Skin of body (tissue), 2 donors: ENCODE data around the gene PRAMEF9. TPM values are rescaled to one million over a fixed set of nuclear protein-coding genes. Genes with fewer than 3 reads are reported as not detected.
"Not testable (repeated sequence)": the region's sequence is repeated elsewhere in the genome, so short reads cannot be mapped to it uniquely, and the experiment has no call there.

Experiments
- DNase-seq: peaks from one replicate; lab custom pipeline; 2025; lab: John Stamatoyannopoulos, UW
- total RNA-seq: library from RNA; depleted of rRNA; stranded (reverse); fragments of >200 nt; gene quantifications from one replicate; pipeline ENCODE4 v1.2.3, GENCODE V29; 2014

PRAMEF9 gene
- not detected for total RNA-seq

- DNase-seq, result not testable (repeated sequence)
Measured at GRCh38 chr1:13171548-13171947, at the start of gene PRAMEF9. Gene PRAMEF9 (plus strand): TSS chr1:13171848. CDS start chr1:13175281, 3,433 bp downstream.

- not testable (repeated sequence) for DNase-seq
Measured at GRCh38 chr1:13155909-13156308, 15.7 kb upstream of the PRAMEF9 start, which contains the start of gene PRAMEF26. Gene PRAMEF26 (minus strand): TSS chr1:13156009. CDS start chr1:13153095, 2,914 bp downstream.

- not testable (repeated sequence) for DNase-seq
Measured at GRCh38 chr1:13165531-13165930, 6.1 kb upstream of the PRAMEF9 start, which contains the start of gene HNRNPCL4. Gene HNRNPCL4 (minus strand): TSS chr1:13165631. CDS start chr1:13165467, 164 bp downstream.

- not testable (repeated sequence) for DNase-seq
Measured at GRCh38 chr1:13201309-13201708, 29.7 kb downstream of the PRAMEF9 start, which contains the start of gene PRAMEF13. Gene PRAMEF13 (minus strand): TSS chr1:13201409. CDS start chr1:13199589, 1,820 bp downstream.

GRCh38 chr1:13208712-13209111, 37.1 kb downstream of the PRAMEF9 start:
- not testable (repeated sequence) for DNase-seq

- DNase-seq, result not testable (repeated sequence)
Measured at GRCh38 chr1:13216619-13217018, 45.0 kb downstream of the PRAMEF9 start.

- DNase-seq, result not testable (repeated sequence)
Measured at GRCh38 chr1:13219203-13219602, 47.6 kb downstream of the PRAMEF9 start.

- not testable (repeated sequence) for DNase-seq
Measured at GRCh38 chr1:13222788-13223187, 51.1 kb downstream of the PRAMEF9 start.

- no peak for DNase-seq
Measured at GRCh38 chr1:13224480-13225060, 52.9 kb downstream of the PRAMEF9 start.

GRCh38 chr1:13225675-13226204, 54.1 kb downstream of the PRAMEF9 start, which contains the start of gene PRAMEF18:
Gene PRAMEF18 (minus strand): TSS chr1:13226154. CDS start chr1:13226106, 48 bp downstream.
- not testable (repeated sequence) for DNase-seq

GRCh38 chr1:13227271-13228055, 55.8 kb downstream of the PRAMEF9 start:
- not testable (repeated sequence) for DNase-seq

GRCh38 chr1:13228343-13228781, 56.7 kb downstream of the PRAMEF9 start:
- no peak for DNase-seq

Other genes starting within 250 kb of the PRAMEF9 start
- not detected for gene PRAMEF6, start 224.3 kb upstream of the PRAMEF9 start, total RNA-seq
- not detected for gene PRAMEF27, start 115.3 kb upstream of the PRAMEF9 start, total RNA-seq
- not detected for gene HNRNPCL3, start 111.1 kb upstream of the PRAMEF9 start, total RNA-seq
- not detected for gene PRAMEF25, start 101.1 kb upstream of the PRAMEF9 start, total RNA-seq
- not detected for gene HNRNPCL2, start 55.0 kb upstream of the PRAMEF9 start, total RNA-seq
- not detected for gene PRAMEF26, start 15.8 kb upstream of the PRAMEF9 start, total RNA-seq
- not detected for gene HNRNPCL4, start 6.2 kb upstream of the PRAMEF9 start, total RNA-seq
- not detected for gene PRAMEF13, start 29.6 kb downstream of the PRAMEF9 start, total RNA-seq
- gene PRAMEF18, start 54.3 kb downstream of the PRAMEF9 start, total RNA-seq, result not detected
- gene PRAMEF5, start 82.3 kb downstream of the PRAMEF9 start, total RNA-seq, result not detected
- gene PRAMEF8, start 113.3 kb downstream of the PRAMEF9 start, total RNA-seq, result not detected
- not detected for gene PRAMEF33, start 131.7 kb downstream of the PRAMEF9 start, total RNA-seq
- not detected for gene PRAMEF15, start 143.7 kb downstream of the PRAMEF9 start, total RNA-seq
- gene PRAMEF14, start 175.3 kb downstream of the PRAMEF9 start, total RNA-seq, result not detected
- not detected for gene PRAMEF19, start 200.1 kb downstream of the PRAMEF9 start, total RNA-seq
- not detected for gene PRAMEF17, start 217.8 kb downstream of the PRAMEF9 start, total RNA-seq
- not detected for gene PRAMEF20, start 238.6 kb downstream of the PRAMEF9 start, total RNA-seq